ENCODE measurements around the gene PEPD.
"Not testable (repeated sequence)": the region's sequence is repeated elsewhere in the genome, so short reads cannot be mapped to it uniquely, and the experiment has no call there.

PEPD gene

DNA sequence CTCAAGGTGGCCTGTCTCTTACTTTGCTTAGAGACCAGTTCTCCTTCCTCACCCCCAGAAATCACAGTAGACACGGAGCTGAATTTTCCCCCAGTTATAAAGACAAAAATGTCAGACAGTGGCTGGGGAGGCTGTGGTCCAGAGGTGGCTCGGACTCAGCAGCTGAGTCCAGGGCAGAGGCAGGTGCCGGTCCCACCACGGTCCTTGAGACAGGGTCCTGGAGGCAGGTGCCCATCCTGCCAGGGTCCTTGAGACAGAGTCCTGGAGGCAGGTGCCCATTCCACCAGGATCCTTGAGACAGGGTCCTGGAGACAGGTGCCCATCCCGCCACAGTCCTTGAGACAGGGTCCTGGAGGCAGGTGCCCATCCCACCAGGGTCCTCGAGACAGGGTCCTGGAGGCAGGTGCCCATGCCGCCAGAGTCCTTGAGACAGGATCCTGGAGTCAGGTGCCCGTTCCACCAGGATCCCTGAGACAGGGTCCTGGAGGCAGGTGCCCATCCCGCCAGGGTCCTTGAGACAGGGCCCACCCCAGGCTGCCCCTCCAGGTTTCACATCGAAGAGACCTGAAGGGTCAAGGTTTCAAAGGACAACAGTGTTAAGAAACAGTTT, 23.1 kb downstream of the PEPD start:
- DNase-seq (ENCODE audit: low spot score), result no peak

DNA sequence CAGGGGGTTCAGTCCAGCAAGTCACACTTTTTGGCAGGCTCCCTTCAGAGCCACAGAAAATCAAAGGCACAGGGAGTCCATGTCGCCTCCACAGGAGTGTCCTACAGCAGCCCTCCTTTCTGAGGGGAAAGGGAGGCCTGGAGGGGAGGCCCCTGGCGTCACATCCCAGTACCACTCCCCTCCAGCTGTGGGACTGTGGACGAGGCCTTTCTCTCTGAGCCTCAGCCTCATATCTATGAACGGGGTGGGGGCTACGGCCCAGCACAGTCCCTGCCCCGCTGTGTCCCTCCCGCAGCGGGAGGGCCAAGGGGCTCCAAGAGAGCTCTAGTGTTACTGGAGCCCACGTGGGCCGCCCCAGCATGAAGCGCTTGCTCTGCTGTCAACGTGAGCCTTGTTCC, 23.8 kb downstream of the PEPD start:
- DNase-seq (ENCODE audit: low spot score), result no peak

GRCh38 chr19:33497131-33497777, 24.3 kb downstream of the PEPD start:
- DNase-seq (ENCODE audit: low spot score), result no peak

GRCh38 chr19:33496038-33496895, 25.3 kb downstream of the PEPD start:
- no peak for DNase-seq (ENCODE audit: low spot score)

DNA sequence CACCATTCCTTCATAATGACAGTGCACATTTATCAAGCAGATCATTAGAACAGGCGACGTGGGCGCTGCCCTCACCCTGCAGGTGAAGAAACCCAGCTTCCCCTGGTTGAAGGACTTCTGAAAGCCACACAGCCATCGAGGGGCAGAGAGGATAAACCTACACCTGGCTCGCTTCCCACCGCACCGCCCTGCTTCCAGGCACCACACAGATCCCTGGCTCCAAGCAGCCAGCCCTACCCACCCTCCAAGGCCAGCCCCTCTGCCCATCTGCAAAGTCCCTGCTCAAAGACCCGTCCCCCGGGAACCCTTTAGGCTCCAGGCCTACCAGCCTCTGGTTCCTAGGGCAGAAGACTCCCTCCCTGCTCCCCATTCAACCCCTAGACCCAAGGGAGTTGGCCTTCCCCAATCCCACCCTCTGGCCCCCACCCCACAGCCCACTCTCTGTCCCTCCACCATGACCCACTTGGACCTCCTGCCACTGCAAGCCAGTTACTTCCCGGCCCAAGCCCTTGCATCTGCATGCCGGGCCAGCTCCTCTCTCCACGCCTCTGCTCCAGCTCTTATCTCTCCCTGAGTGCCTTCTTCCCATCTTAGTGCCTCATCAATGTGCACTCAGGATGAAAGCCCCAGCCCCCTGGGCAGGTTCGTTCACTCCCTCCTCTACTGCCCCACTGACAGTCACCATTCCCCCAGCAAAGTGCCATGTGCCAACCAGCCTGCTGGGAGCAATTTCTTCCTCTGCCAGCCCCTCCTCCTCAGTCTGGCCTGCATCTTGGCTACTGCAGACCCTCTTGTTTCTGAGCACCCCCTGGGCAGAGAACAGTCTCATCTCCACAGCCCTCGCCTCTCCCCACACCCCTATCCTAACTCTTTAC, 28.0 kb downstream of the PEPD start:
- no peak for DNase-seq (ENCODE audit: low spot score)

- DNase-seq (ENCODE audit: low spot score), result no peak
Measured at GRCh38 chr19:33492951-33493350, 28.6 kb downstream of the PEPD start.

- no peak for DNase-seq (ENCODE audit: low spot score)
Measured at GRCh38 chr19:33492090-33492489, 29.5 kb downstream of the PEPD start.

DNA sequence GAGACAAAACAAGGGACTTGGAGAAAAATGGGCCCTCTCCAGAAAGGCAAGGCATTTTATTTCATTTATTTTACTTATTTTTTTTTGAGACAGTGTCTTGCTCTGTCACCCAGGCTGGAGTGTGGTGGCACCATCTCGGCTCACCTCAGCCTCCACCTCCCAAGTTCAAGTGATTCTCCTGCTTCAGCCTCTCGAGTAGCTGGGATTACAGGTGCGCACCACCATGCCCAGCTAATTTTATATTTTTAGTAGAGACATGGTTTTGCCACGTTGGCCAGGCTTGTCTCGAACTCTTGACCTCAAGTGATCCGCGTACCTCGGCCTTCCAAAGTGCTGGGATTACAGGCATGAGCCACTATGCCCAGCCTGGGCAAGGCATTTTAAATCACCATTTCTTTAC, 31.0 kb downstream of the PEPD start:
- DNase-seq (ENCODE audit: low spot score), result not testable (repeated sequence)

DNA sequence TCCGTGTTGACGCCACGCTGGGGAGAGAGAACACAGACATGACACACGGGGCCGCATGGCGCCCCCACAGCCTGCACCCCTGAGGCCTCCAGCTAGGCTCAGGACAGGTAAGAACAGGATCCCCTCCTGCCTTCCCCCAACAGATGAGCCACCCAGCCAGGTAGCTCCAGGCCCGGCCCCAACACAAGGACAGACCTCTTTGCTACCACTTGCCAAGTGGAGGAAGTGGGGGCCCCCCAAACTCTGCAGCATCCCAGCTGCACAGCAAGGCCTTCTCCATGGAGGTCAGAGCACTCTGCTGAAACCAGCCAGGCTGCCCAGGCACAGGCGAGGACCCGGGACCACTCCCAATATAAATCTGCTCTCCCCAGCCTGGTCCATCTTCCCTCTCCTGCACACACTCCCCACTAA, 31.5 kb downstream of the PEPD start:
- DNase-seq (ENCODE audit: low spot score), result no peak

- DNase-seq (ENCODE audit: low spot score), result no peak
Measured at GRCh38 chr19:33488826-33489225, 32.8 kb downstream of the PEPD start.

- no peak for DNase-seq (ENCODE audit: low spot score)
Measured at GRCh38 chr19:33487901-33488800, 33.4 kb downstream of the PEPD start.

DNA sequence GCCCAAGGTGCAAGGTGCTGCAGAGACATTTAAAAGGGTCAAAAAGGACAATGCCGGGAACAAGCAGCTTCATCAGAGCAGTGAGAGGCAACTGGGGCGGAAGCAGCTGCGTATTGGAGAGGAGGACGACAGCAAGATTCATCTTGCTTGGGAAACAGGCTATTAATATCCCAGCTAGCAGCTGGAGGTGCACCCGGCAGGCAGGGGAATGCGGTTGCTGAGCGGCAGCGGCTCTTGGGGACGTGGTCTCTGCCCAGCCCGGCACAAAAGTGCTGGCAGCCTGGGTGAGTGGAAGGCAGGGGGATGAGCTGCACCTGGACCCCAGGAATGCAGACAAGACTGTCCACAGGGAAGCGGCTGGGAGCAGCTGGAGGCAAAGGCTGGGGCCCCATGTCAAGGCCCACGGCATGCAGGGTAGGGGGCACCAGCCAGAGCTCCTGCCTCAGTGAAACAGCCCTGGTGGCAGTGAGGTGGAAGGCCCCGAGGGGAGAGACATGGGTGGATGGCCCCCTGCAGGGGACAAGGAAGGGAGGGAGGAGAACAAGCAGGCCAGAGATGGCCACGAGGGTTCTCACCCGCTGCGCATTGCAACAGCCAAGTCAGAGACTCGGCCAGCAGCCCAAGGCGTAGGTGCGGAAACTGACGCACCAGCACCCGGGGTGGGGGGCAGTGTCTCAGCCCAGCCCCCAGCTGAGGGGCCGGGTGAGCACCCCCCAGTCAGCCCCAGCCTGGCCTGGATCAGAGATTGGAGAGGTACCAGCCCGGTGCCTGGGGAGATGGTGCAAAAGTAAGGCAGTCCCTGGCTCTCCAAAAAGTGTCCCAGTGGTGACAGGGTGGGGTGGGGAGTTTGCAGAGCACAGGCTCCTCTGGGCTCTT, 34.4 kb downstream of the PEPD start:
- DNase-seq (ENCODE audit: low spot score), result no peak

- no peak for DNase-seq (ENCODE audit: low spot score)
Measured at GRCh38 chr19:33486407-33486806, 35.2 kb downstream of the PEPD start.

DNA sequence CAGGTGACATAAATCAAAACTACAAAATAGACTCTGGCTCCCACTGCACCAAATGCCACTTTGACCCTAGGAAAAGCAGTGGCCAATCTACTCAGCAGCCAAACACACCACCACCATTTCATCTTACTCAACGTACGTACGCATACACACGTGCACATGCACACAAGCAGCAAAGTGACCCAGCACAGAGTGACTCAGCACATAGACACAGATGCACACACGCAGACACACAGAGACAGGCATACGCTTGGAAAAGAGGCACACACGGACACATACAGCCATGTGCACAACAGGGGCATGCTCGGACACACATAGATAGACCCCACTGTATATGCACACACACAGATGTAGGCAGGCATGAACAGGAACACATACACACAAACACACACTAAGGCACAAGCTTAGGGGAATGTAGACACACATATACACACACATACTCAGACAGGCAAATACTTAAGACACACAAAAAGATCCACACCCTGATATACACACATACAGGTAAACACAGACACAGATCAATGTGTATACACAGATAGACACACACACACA, 37.3 kb downstream of the PEPD start:
- no peak for DNase-seq (ENCODE audit: low spot score)

- DNase-seq (ENCODE audit: low spot score), result no peak
Measured at GRCh38 chr19:33482476-33482875, 39.1 kb downstream of the PEPD start.

DNA sequence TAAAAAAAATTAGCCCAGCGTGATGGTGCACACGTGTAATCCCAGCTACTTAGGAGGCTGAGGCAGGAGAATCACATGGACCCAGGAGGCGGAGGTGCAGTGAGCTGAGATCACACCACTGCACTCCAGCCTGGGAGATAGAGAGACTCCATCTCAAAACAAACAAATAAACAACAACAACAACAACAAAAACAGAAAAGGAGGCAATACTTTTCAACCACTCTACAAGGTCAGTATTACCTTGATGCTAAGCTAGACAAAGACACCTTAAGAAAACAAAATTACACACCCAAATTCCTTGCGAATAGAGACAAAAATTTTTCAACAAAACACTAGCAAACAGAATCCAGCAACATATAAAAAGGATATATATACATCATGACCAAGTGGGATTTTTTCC, 39.7 kb downstream of the PEPD start:
- DNase-seq (ENCODE audit: low spot score), result no peak

DNA sequence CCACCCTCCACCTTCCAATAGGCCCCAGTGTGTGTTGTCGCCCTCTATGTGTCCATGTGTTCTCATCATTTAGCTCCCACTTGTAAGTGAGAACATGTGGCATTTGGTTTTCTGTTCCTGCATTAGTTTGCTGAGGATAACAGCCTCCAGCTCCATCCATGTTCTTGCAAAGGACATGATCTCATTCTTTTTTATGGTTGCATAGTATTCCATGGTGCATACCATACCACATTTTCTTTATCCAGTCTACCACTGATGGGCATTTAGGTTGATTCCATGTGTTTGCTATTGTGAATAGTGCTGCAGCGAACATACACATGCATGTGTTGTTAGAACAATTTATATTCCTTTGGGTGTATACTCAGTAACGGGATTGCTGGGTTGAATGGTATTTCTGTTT, 42.0 kb downstream of the PEPD start:
- DNase-seq (ENCODE audit: low spot score), result not testable (repeated sequence)

DNA sequence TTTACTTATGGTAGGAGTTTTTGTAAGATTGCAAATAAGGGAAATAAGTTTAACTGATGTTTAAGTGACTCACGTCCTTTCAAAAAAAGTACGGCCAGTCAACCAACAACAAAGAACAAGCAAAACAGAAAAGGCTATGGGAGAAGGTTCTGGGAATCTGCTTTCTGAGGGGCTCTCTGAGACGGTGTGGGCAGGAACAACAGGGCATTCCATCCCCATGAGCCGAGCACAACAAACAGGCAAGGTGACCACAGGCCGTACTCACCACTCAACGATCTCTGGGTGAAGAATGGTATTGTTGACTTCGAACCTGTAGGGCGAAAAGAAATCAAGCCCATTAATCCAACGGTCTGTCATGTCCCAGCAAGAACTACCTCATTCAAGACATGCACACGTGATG, 43.8 kb downstream of the PEPD start:
- DNase-seq (ENCODE audit: low spot score), result no peak

DNA sequence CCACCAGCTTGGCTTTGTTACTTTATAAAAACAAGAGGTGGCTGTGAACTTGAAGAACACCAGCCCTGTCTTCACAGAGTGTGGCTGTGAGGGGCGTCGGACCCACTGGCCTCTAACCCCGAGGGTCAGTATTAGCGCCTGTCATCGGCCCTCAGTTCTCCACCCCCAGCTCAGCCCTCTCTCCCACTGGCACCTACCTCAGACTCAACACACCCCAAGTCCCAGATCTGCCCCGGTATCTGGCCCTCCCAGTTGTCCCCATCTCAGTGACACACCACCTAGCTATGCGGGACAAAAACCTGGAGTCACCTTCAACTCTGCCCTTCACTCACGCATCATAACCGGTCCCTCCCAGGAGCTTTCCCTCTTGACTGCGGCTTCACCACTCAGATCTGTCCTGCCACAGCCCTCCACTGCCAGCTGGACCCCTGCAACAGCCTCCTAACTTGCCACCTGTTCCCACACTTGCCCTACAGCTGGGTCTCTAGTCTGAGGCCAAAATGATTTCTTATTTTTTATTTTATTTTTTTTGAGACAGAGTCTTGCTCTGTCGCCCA, 45.4 kb downstream of the PEPD start:
- DNase-seq (ENCODE audit: low spot score), result no peak
